Measurements from ENCODE around the gene TIMM23B. TPM values are rescaled to one million over a fixed set of nuclear protein-coding genes. Genes with fewer than 3 reads are reported as not detected.
A peak's percentile ranks its signal among the peaks of the same experiment; 100 is the strongest.
"Not testable (repeated sequence)": the region's sequence is repeated elsewhere in the genome, so short reads cannot be mapped to it uniquely, and the experiment has no call there.

The TIMM23B gene, protein sequence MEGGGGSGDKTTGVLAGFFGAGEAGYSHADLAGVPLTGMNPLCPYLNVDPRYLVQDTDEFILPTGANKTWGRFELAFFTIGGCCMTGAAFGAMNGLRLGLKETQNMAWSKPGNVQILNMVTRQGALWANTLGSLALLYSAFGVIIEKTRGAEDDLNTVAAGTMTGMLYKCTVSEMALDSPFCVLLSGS
- total RNA-seq (10 to 100 TPM; 19.6 to 24.3 TPM), polyA plus RNA-seq (10 to 100 TPM in 1 of 2 donors, 1 to 10 TPM in 1; 10.0 to 14.9 TPM)

DNA sequence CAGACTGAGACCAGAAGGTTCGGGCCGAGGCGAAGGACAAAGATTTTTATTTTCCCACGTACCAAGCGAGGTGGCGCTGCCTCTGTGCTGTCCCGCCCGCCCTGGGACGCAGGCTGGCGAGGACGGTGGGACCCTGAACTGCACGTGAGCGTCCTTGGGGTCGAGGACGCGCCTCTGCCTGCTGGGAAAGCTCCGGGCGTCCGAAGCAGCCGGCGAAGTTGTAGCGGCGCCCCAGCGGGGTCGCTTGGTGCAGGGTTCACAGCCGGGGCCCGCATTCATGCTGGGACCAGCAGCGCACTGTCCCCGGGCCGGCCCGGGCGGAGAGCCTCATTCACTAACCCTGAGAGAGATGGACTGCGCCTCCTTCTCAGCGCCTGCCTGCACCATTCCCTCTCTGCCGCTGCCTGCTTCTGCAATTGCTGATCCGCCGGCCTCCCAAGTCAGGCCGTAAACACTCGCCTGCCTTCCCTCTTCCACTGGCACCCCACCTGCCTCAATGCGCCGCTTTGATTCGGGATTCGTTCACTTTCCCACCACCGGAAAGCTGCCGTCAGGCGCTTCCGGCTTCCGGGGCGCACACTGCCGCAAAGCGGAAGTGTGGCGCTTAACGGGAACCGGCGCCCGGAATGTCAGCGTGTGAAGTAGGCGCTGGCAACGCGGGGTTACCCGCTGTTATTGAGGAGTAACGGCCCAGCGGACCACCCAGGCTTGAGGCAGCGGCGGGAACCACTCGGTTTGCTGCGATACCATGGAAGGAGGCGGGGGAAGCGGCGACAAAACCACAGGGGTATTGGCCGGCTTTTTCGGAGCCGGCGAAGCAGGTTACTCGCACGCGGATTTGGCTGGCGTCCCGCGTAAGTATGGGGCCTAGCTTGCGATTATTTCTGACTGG, at the start of gene TIMM23B, which contains the start of gene PARG:
TIMM23B (plus strand) TSS at position 607 of the 892 bp plus-strand sequence; CDS start at position 749, 142 bp downstream.
PARG (minus strand) TSS at position 581 of the 892 bp plus-strand sequence; CDS start at position 279, 302 bp downstream.
- H3K27ac ChIP-seq (ENCODE audit: low read depth, low read length) = peak within 1 kb of the TSS; percentile 64
- H3K9me3 ChIP-seq (ENCODE audit: control insufficient read depth in 1 of 2, low read length in 2 of 2); H3K9me3 Mint-ChIP-seq; H3K27me3 Mint-ChIP-seq; H3K36me3 ChIP-seq (ENCODE audit: insufficient read depth, low read length); H3K27me3 ChIP-seq (ENCODE audit: insufficient read depth, low read length); CTCF ChIA-PET (ENCODE audit: partially characterized antibody); POLR2A ChIA-PET (ENCODE audit: partially characterized antibody): not testable (repeated sequence)
- peak within 1 kb of the TSS; percentile 84 to 91 for H3K4me3 ChIP-seq (ENCODE audit: low read length in 2 of 2)
- peak within 1 kb of the TSS; percentile 98 to 100 (median 100) for H3K4me3 Mint-ChIP-seq
- H3K4me1 Mint-ChIP-seq = peaks cover 18 to 49% (median 35%) of the 10 kb centered on the region in 4 donors
- intact Hi-C loops (cut with micrococcal nuclease) = loop anchor here (10.0 kb wide), 1 partner anchor 683 kb away; the partner anchor contains the start of gene SGMS1
- peak; percentile 81 to 86 (median 86) for DNase-seq
- peaks cover 5 to 19% of the 10 kb centered on the region in 2 donors for H3K36me3 Mint-ChIP-seq
- H3K27ac Mint-ChIP-seq = peak within 1 kb of the TSS; percentile 90 to 98 (median 96)
- peaks cover 26% of the 10 kb centered on the region for H3K4me1 ChIP-seq (ENCODE audit: insufficient read depth, low read length)

DNA sequence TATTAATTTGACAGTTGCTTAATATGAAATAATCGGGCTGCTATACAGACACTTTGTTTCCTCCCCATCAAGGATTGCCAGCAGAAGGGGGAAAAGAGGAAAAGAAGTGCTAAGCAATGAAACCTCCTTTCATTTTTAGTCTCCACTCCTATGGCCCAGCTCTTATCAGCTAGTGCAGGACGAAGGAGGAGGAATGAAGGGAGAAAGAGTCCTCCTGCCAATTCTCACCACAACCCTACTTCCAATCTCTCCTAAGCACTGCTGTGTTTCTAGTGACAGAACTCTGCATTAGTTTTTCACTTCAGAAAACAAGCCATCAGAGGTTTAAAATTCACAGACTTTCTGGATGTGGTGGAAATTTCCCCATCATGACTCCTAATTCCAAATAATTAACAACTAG, 41.9 kb upstream of the TIMM23B start:
- H3K4me3 Mint-ChIP-seq; H3K9me3 ChIP-seq (ENCODE audit: control insufficient read depth in 1 of 2, low read length in 2 of 2); H3K4me3 ChIP-seq (ENCODE audit: low read length in 2 of 2); H3K27me3 Mint-ChIP-seq; DNase-seq; H3K4me1 ChIP-seq (ENCODE audit: insufficient read depth, low read length); intact Hi-C loops (cut with micrococcal nuclease); CTCF ChIA-PET (ENCODE audit: partially characterized antibody); H3K27me3 ChIP-seq (ENCODE audit: insufficient read depth, low read length); H3K4me1 Mint-ChIP-seq; H3K27ac ChIP-seq (ENCODE audit: low read depth, low read length); H3K27ac Mint-ChIP-seq; POLR2A ChIA-PET (ENCODE audit: partially characterized antibody); H3K36me3 ChIP-seq (ENCODE audit: insufficient read depth, low read length): not testable (repeated sequence)
- H3K36me3 Mint-ChIP-seq = peaks cover 19 to 26% of the 10 kb centered on the region in 2 donors
- peaks cover 0 to 10% (median 2%) of the 10 kb centered on the region in 8 donors for H3K9me3 Mint-ChIP-seq

DNA sequence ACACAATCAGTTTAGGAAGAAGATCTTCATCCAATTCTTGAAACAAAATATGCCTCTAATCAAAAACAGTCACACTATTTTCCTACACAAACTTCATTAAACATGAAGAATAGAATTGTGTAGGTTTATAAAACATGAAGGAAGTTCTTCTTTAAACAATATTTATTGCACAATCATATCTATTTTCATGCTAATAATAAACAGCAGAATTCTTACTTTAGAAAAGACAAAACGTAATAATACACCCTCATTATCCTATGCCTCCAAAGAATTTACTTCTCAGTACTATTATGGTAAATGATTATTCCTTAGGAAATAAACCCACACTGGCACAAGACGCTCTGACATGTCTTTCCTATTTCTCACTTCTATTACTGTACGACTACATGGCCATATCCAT, 41.4 kb upstream of the TIMM23B start:
- H3K27me3 Mint-ChIP-seq; DNase-seq; H3K27ac ChIP-seq (ENCODE audit: low read depth, low read length); H3K4me1 Mint-ChIP-seq; H3K36me3 ChIP-seq (ENCODE audit: insufficient read depth, low read length); CTCF ChIA-PET (ENCODE audit: partially characterized antibody); POLR2A ChIA-PET (ENCODE audit: partially characterized antibody); H3K4me3 ChIP-seq (ENCODE audit: low read length in 2 of 2); H3K27me3 ChIP-seq (ENCODE audit: insufficient read depth, low read length); H3K4me3 Mint-ChIP-seq; H3K4me1 ChIP-seq (ENCODE audit: insufficient read depth, low read length); intact Hi-C loops (cut with micrococcal nuclease); H3K27ac Mint-ChIP-seq; H3K9me3 ChIP-seq (ENCODE audit: control insufficient read depth in 1 of 2, low read length in 2 of 2): not testable (repeated sequence)
- Mint-ChIP-seq H3K36me3 (peaks cover 19 to 26% of the 10 kb centered on the region in 2 donors), H3K9me3 (peaks cover 0 to 10% (median 2%) of the 10 kb centered on the region in 8 donors)

DNA sequence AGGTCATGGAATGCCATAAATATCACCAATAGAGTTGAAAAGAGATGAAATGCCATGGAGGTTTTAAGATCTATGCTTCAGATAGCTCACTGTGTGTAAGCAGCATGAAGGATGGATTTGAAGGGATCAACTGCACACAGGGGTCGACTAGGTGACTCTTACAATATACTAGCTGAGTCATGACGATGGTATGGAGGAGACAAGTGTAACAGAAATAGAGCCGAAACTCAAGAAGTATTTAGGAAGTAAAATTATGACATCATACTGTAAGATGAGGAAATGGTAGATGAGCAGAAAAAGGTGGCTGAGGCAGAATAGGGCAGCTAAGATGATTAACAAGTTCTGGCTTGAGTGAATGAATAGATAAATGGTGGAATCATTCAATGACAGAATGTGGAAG, 38.0 kb upstream of the TIMM23B start:
- intact Hi-C loops (cut with micrococcal nuclease); H3K27ac ChIP-seq (ENCODE audit: low read depth, low read length); H3K36me3 ChIP-seq (ENCODE audit: insufficient read depth, low read length); CTCF ChIA-PET (ENCODE audit: partially characterized antibody); H3K4me3 ChIP-seq (ENCODE audit: low read length in 2 of 2); H3K27ac Mint-ChIP-seq; H3K4me3 Mint-ChIP-seq; H3K27me3 ChIP-seq (ENCODE audit: insufficient read depth, low read length); H3K4me1 Mint-ChIP-seq; POLR2A ChIA-PET (ENCODE audit: partially characterized antibody); H3K9me3 Mint-ChIP-seq; H3K4me1 ChIP-seq (ENCODE audit: insufficient read depth, low read length); H3K27me3 Mint-ChIP-seq; H3K9me3 ChIP-seq (ENCODE audit: control insufficient read depth in 1 of 2, low read length in 2 of 2); DNase-seq: not testable (repeated sequence)
- peaks cover 16 to 18% of the 10 kb centered on the region in 2 donors for H3K36me3 Mint-ChIP-seq

DNA sequence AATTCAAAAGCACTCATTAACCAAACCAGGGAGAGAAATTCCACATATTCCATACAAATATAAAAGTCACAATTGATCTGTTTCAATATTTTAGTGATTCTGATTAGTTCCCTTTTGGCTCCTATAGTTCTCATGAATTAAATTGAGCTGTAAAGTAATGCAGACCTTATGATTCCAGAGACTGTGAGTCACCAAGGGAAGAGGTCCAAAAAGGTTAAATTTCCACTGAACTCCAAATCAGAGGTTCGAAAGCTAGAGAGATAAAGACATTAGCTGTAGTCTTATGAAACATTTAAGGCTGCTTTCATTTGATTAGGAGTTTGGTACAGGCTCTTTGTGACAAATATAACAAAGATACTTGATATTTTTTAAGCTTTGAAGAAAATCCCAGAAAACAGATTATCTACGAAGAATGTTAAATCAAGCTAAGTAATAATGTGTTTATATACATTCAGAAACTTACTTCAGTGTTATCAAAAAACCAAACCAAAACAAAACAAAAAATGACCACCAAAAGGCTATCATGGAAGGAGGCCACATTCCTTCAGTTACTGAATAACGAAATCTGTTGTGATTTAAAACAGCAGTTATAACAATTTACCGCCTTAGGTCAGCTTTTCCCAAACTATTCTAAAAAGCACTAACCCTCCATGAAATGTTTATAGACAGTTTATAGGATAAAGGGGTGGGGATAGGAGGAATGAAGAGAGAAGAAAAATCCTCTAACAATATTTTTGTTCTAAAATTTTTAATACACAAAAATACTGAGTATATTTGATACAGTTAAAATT, 33.4 kb upstream of the TIMM23B start:
- H3K27ac ChIP-seq (ENCODE audit: low read depth, low read length); H3K36me3 ChIP-seq (ENCODE audit: insufficient read depth, low read length); H3K4me3 Mint-ChIP-seq; H3K9me3 ChIP-seq (ENCODE audit: control insufficient read depth in 1 of 2, low read length in 2 of 2); H3K27ac Mint-ChIP-seq; POLR2A ChIA-PET (ENCODE audit: partially characterized antibody); H3K27me3 ChIP-seq (ENCODE audit: insufficient read depth, low read length); DNase-seq; CTCF ChIA-PET (ENCODE audit: partially characterized antibody); H3K27me3 Mint-ChIP-seq; H3K4me3 ChIP-seq (ENCODE audit: low read length in 2 of 2); H3K4me1 ChIP-seq (ENCODE audit: insufficient read depth, low read length); intact Hi-C loops (cut with micrococcal nuclease); H3K9me3 Mint-ChIP-seq; H3K4me1 Mint-ChIP-seq: not testable (repeated sequence)
- H3K36me3 Mint-ChIP-seq = peaks cover 12 to 13% of the 10 kb centered on the region in 2 donors

DNA sequence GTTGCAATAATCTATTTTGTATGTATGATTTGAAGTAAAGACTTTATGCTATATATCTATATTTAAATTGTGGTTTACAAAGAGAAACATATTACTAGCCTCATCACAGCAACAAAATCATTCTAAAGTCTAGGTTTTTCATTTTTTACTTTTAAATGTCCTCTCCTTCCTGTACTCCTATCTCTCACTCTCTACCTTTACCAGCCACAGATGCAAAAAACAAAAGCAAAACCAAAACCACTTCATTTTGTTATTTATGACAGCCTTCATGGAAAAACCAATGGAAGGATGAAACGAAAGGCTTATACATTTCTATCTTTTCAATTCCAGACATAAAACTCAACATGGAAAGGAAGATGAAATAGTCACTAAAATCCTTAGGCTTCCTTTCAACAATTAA, 31.6 kb upstream of the TIMM23B start:
- H3K9me3 ChIP-seq (ENCODE audit: control insufficient read depth in 1 of 2, low read length in 2 of 2); H3K4me1 ChIP-seq (ENCODE audit: insufficient read depth, low read length); H3K27me3 ChIP-seq (ENCODE audit: insufficient read depth, low read length); H3K4me3 Mint-ChIP-seq; H3K27ac Mint-ChIP-seq; H3K4me1 Mint-ChIP-seq; H3K36me3 ChIP-seq (ENCODE audit: insufficient read depth, low read length); H3K9me3 Mint-ChIP-seq; intact Hi-C loops (cut with micrococcal nuclease); POLR2A ChIA-PET (ENCODE audit: partially characterized antibody); H3K27me3 Mint-ChIP-seq; H3K27ac ChIP-seq (ENCODE audit: low read depth, low read length); DNase-seq; CTCF ChIA-PET (ENCODE audit: partially characterized antibody); H3K4me3 ChIP-seq (ENCODE audit: low read length in 2 of 2): not testable (repeated sequence)
- H3K36me3 Mint-ChIP-seq = peaks cover 14 to 16% of the 10 kb centered on the region in 2 donors

DNA sequence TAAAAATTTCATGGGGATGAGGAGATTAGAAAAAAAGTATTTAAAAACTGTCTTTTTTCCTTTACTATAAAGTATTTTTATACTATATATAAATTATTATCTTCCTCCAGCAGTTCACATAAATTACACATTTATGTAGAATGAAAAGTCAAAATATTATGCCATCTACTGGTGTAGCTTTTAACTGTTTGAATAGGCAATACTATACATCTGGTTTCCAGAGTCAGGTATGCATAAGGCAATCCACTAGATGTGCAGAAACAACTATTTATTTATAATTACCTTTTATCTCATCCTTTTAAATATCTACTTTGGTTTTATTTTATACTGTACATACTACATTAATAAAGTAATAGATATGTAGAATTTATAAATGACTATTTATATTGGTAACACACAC, 25.4 kb upstream of the TIMM23B start:
- H3K9me3 ChIP-seq (ENCODE audit: control insufficient read depth in 1 of 2, low read length in 2 of 2); H3K4me3 Mint-ChIP-seq; H3K9me3 Mint-ChIP-seq; intact Hi-C loops (cut with micrococcal nuclease); H3K4me3 ChIP-seq (ENCODE audit: low read length in 2 of 2); H3K27ac Mint-ChIP-seq; CTCF ChIA-PET (ENCODE audit: partially characterized antibody); POLR2A ChIA-PET (ENCODE audit: partially characterized antibody); H3K4me1 Mint-ChIP-seq; H3K27me3 ChIP-seq (ENCODE audit: insufficient read depth, low read length); H3K27ac ChIP-seq (ENCODE audit: low read depth, low read length); DNase-seq; H3K36me3 ChIP-seq (ENCODE audit: insufficient read depth, low read length); H3K4me1 ChIP-seq (ENCODE audit: insufficient read depth, low read length); H3K27me3 Mint-ChIP-seq: not testable (repeated sequence)
- peaks cover 14 to 21% of the 10 kb centered on the region in 2 donors for H3K36me3 Mint-ChIP-seq

Measured in CD4-positive, alpha-beta memory T cell (primary cell).